IMR-90 (cell line): ENCODE results near the gene TMPRSS9. TPM values are rescaled to one million over a fixed set of nuclear protein-coding genes. Genes with fewer than 3 reads are reported as not detected.

Experiments
- ATAC-seq: fragments of 200-7000 bp; cut with Tn5 transposase; 2 replicates; pipeline ENCODE4 v1.9.1; 2020; ENCODE audit warnings: low read depth, mild to moderate bottlenecking, moderate library complexity
- BruUV-seq: library from RNA; stranded (reverse); fragments of 400-500 nt; replicated peaks from 2 replicates; lab custom pipeline; 2021; lab: Mats Ljungman, UMichigan
- CTCF ChIA-PET: fragments of 300-600 bp; formaldehyde crosslinking; extraction: SDS; loops from one replicate; lab custom pipeline; 2021; ENCODE audit warnings: antibody characterized with exemption; lab: Yijun Ruan, JAX
- POLR2A ChIA-PET: fragments of 300-600 bp; sonication (Branson Sonifier 250); formaldehyde crosslinking; loops from one replicate; lab custom pipeline; 2022; ENCODE audit warnings: antibody characterized with exemption; ENCODE audit not compliant: unreplicated experiment; lab: Charles Lee
- DNase-seq: peaks from one replicate; pipeline ENCODE4 v3.0.0; 2013
- H2AFZ ChIP-seq: replicated peaks from 2 replicates; pipeline ENCODE3; 2013; ENCODE audit warnings: low read length, mild to moderate bottlenecking; ENCODE audit not compliant: poor library complexity
- H2AK5ac ChIP-seq: 2 replicates; pipeline ENCODE4 v1.6.1; 2013; ENCODE audit warnings: low read depth, low read length, inconsistent platforms
- H2AK9ac ChIP-seq: replicated peaks from 2 replicates; pipeline ENCODE3; 2013; ENCODE audit warnings: mild to moderate bottlenecking, low read depth, low read length, moderate library complexity; ENCODE audit not compliant: poor library complexity
- H2BK120ac ChIP-seq: 2 replicates; pipeline ENCODE4 v1.6.1; 2013; ENCODE audit warnings: low read depth, low read length, inconsistent platforms
- H2BK15ac ChIP-seq: 3 replicates; pipeline ENCODE4 v1.6.1; 2013; ENCODE audit warnings: low read depth, low read length, inconsistent platforms
- H2BK20ac ChIP-seq: 2 replicates; pipeline ENCODE4 v1.6.1; 2013; ENCODE audit warnings: low read depth, mild to moderate bottlenecking, inconsistent platforms, low read length, moderate library complexity
- H2BK5ac ChIP-seq: 2 replicates; pipeline ENCODE4 v1.6.1; 2013; ENCODE audit warnings: mild to moderate bottlenecking, low read depth, low read length, inconsistent platforms; ENCODE audit not compliant: poor library complexity, severe bottlenecking
- H3K14ac ChIP-seq: replicated peaks from 2 replicates; pipeline ENCODE4 v1.6.1; 2013; ENCODE audit warnings: low read depth, low read length, inconsistent platforms
- H3K18ac ChIP-seq: 2 replicates; pipeline ENCODE4 v1.6.1; 2013; ENCODE audit warnings: low read depth, low read length, control low read depth
- H3K23ac ChIP-seq: 2 replicates; pipeline ENCODE4 v1.6.1; 2013; ENCODE audit warnings: low read depth, low read length, inconsistent platforms
- H3K27ac ChIP-seq: 2 replicates; pipeline ENCODE4 v1.5.1; 2013; ENCODE audit warnings: mild to moderate bottlenecking, control low read depth, low read length; ENCODE audit not compliant: insufficient read depth
- H3K27me3 ChIP-seq: 2 replicates; pipeline ENCODE4 v1.6.1; 2013; ENCODE audit warnings: low read length; ENCODE audit not compliant: control insufficient read depth, insufficient read depth
- H3K36me3 ChIP-seq: 2 replicates; pipeline ENCODE4 v1.6.1; 2013; ENCODE audit warnings: low read length, mixed read lengths; ENCODE audit not compliant: control insufficient read depth, insufficient read depth
- H3K4ac ChIP-seq: 2 replicates; pipeline ENCODE4 v1.6.1; 2013; ENCODE audit warnings: low read depth, low read length, inconsistent platforms
- H3K4me1 ChIP-seq: 2 replicates; pipeline ENCODE4 v1.6.1; 2013; ENCODE audit warnings: low read length, mixed read lengths; ENCODE audit not compliant: control insufficient read depth, insufficient read depth
- H3K4me2 ChIP-seq: 2 replicates; pipeline ENCODE4 v1.6.1; 2013; ENCODE audit warnings: low read depth, mild to moderate bottlenecking, control low read depth, low read length, moderate library complexity
- H3K4me3 ChIP-seq: 2 replicates; pipeline ENCODE4 v1.5.1; 2013; ENCODE audit warnings: low read depth, mild to moderate bottlenecking, control low read depth, low read length, moderate library complexity; ENCODE audit not compliant: insufficient read depth
- H3K56ac ChIP-seq: 2 replicates; pipeline ENCODE4 v1.6.1; 2013; ENCODE audit warnings: low read length, inconsistent platforms; ENCODE audit not compliant: insufficient read depth; ENCODE audit errors: extremely low read depth
- H3K79me1 ChIP-seq, 2 experiments: 2 replicates each; pipeline ENCODE4 v1.6.1; 2013; ENCODE audit warnings: low read length in 2 of 2, inconsistent platforms in 1 of 2, low read depth in 1 of 2
- H3K9ac ChIP-seq: 2 replicates; pipeline ENCODE4 v1.6.1; 2013; ENCODE audit warnings: low read depth, low read length, control low read depth
- H3K9me1 ChIP-seq: 2 replicates; pipeline ENCODE4 v1.6.1; 2013; ENCODE audit warnings: low read length, inconsistent platforms; ENCODE audit not compliant: insufficient read depth
- H3K9me3 ChIP-seq: 2 replicates; pipeline ENCODE4 v1.6.1; 2013; ENCODE audit warnings: low read length; ENCODE audit not compliant: control insufficient read depth, insufficient read depth
- H4K20me1 ChIP-seq: 2 replicates; pipeline ENCODE4 v1.6.1; 2013; ENCODE audit warnings: low read length, inconsistent platforms; ENCODE audit not compliant: insufficient read depth
- H4K5ac ChIP-seq: 2 replicates; pipeline ENCODE4 v1.6.1; 2013; ENCODE audit warnings: mild to moderate bottlenecking, low read depth, low read length, control low read depth
- H4K8ac ChIP-seq, 2 experiments: 2 replicates each; pipeline ENCODE4 v1.6.1; 2013; ENCODE audit warnings: low read depth in 2 of 2, low read length in 2 of 2, control low read depth in 1 of 2, inconsistent platforms in 1 of 2
- H4K91ac ChIP-seq: 2 replicates; pipeline ENCODE4 v1.6.1; 2013; ENCODE audit warnings: low read depth, low read length, inconsistent platforms; ENCODE audit not compliant: insufficient read depth
- CTCF ChIP-seq: conservative IDR thresholded peaks from 2 replicates; pipeline ENCODE4 v1.5.1; 2012; ENCODE audit warnings: mild to moderate bottlenecking, low read depth, low read length, improper control_type of control experiment
- MAZ ChIP-seq: IDR thresholded peaks from 2 replicates; pipeline ENCODE4 v1.6.1; 2012; ENCODE audit warnings: low read depth, mild to moderate bottlenecking, low read length, improper control_type of control experiment, moderate library complexity, borderline replicate concordance
- RCOR1 ChIP-seq: IDR thresholded peaks from 2 replicates; pipeline ENCODE4 v1.6.1; 2012; ENCODE audit warnings: mild to moderate bottlenecking, low read length, improper control_type of control experiment; ENCODE audit not compliant: insufficient replicate concordance
- RFX5 ChIP-seq: IDR thresholded peaks from 2 replicates; pipeline ENCODE4 v1.8.0; 2012; ENCODE audit warnings: low read depth, mild to moderate bottlenecking, low read length, moderate library complexity
- WGBS, 2 experiments: methylation state at CpG; one replicate each; pipeline versions ENCODE4 v1.1.5 to v1.1.7; 2013; ENCODE audit warnings: missing lambda C conversion rate in 2 of 2; ENCODE audit not compliant: insufficient read length in 1 of 2; ENCODE audit errors: extremely low coverage in 2 of 2; 5-methylcytosine and 5-hydroxymethylcytosine counted together
- dilution Hi-C: fragments of 300-500 bp; cut with HindIII; formaldehyde crosslinking; loops from one replicate; pipeline ENCODE4 v1.14.3; 2018; ENCODE audit warnings: low sequenced_read_pairs; ENCODE audit not compliant: unreplicated experiment
- in situ Hi-C: fragments of 300-500 bp; cut with MboI; formaldehyde crosslinking; loops from 3 replicates; pipeline ENCODE4 v1.14.3; 2019; ENCODE audit warnings: low sequenced_read_pairs, inconsistent platforms, mixed read lengths
- intact Hi-C: fragments of 100-400 bp; cut with micrococcal nuclease; formaldehyde crosslinking; loops from 2 replicates; pipeline ENCODE4 v1.10.0; 2022
- polyA plus RNA-seq, 3 experiments: library from polyadenylated mRNA; depleted of rRNA; stranded (reverse); fragments of >200 nt; gene quantifications; 2 replicates each; pipeline ENCODE4 v1.2.3, GENCODE V29; 2012; ENCODE audit warnings: low replicate concordance in 1 of 3
- total RNA-seq: library from RNA; depleted of rRNA; stranded (reverse); fragments of >200 nt; gene quantifications from 2 replicates; pipeline ENCODE4 v1.2.3, GENCODE V29; 2012

Gene TMPRSS9
- total and polyA plus RNA-seq, 2 of the 4 experiments (the other 2 are of a cell fraction) = not detected

GRCh38 chr19:2443116-2443784 is 83.2 kb downstream of the TMPRSS9 start:
- Histone ChIP-seq H3K4me3 (no peak overlapping the region), H4K20me1 (peaks cover 57% of the 10 kb centered on the region), H3K9ac (no peak overlapping the region), H4K5ac (no peak overlapping the region), H2BK20ac (no peak overlapping the region), H3K9me1 (peaks cover 5% of the 10 kb centered on the region; the same call in 1 of the 2 replicates), H3K56ac (no peak overlapping the region), H3K79me1 (peaks cover 13 to 63% of the 10 kb centered on the region in 2 experiments; a peak in 3 of 4 replicates), H2AK9ac (no peak overlapping the region), H2BK120ac (no peak overlapping the region), H2BK15ac (no peak overlapping the region), H2AK5ac (no peak overlapping the region), H3K4ac (no peak overlapping the region), H3K23ac (no peak overlapping the region), H3K4me1 (no peaks in the 10 kb centered on the region), H2AFZ (no peak overlapping the region), H3K18ac (no peak overlapping the region), H3K4me2 (no peak overlapping the region), H3K14ac (no peak overlapping the region), H3K36me3 (peaks cover 27% of the 10 kb centered on the region), H4K91ac (no peak overlapping the region), H3K27me3 (no peaks in the 10 kb centered on the region), H2BK5ac (no peak overlapping the region), H3K27ac (no peak overlapping the region), H3K9me3 (no peaks in the 10 kb centered on the region), H4K8ac (no peak overlapping the region)
- BruUV-seq = no TSS peak
- DNase-seq (no peak), ATAC-seq (no peak)
- TF ChIP-seq CTCF (no peak), MAZ (no peak), RCOR1 (no peak), RFX5 (no peak)
- 96% methylated on average over 5 of the region's 22 CpGs; no CpG with 5 or more reads in 1 of the 2 experiments for WGBS, 2 experiments
- CTCF ChIA-PET = interaction anchor here (1.0 kb wide), 1 partner anchor 14 kb away, joined by 3 read pairs; the partner anchor contains the start of gene LMNB2
- in situ Hi-C loops (no loop called here), intact Hi-C loops (no loop called here), dilution Hi-C loops (no loop called here)
- POLR2A ChIA-PET = interaction anchor here (0.5 kb wide), 1 partner anchor 28 kb away, joined by 20 read pairs; no protein-coding TSS in a partner anchor
